HepG2 (cell line): Measurements from ENCODE around the gene TRIM8. TPM values are rescaled to one million over a fixed set of nuclear protein-coding genes. Genes with fewer than 3 reads are reported as not detected.
A peak's percentile ranks its signal among the peaks of the same experiment; 100 is the strongest.

ENCODE experiments used
- CREM ChIP-seq, 2 experiments: sonication (generic) in 1 of 2; formaldehyde crosslinking in 1 of 2; IDR thresholded peaks; 2 replicates each; pipeline versions ENCODE4 v1.4.0 to v1.6.1; 2016 to 2020; ENCODE audit warnings: antibody characterized with exemption in 1 of 2, mild to moderate bottlenecking in 1 of 2, missing genetic modification reagents in 1 of 2
- HMGA1 ChIP-seq: sonication (generic); formaldehyde crosslinking; conservative IDR thresholded peaks from 2 replicates; pipeline ENCODE4 v1.4.0; 2020; ENCODE audit warnings: missing genetic modification reagents
- NFIC ChIP-seq: IDR thresholded peaks from 2 replicates; pipeline ENCODE4 v1.6.1; 2012; ENCODE audit warnings: mild to moderate bottlenecking, low read length, inconsistent platforms
- SATB2 ChIP-seq: sonication (generic); formaldehyde crosslinking; IDR thresholded peaks from 2 replicates; pipeline ENCODE4 v1.5.0; 2020; ENCODE audit warnings: missing genetic modification reagents
- TAF1 ChIP-seq: sonication (generic); formaldehyde crosslinking; IDR thresholded peaks from 2 replicates; pipeline ENCODE4 v1.4.0; 2020; ENCODE audit warnings: missing genetic modification reagents
- ZBTB3 ChIP-seq: sonication (generic); formaldehyde crosslinking; IDR thresholded peaks from 2 replicates; pipeline ENCODE4 v1.4.0; 2020; ENCODE audit warnings: low read depth, mild to moderate bottlenecking, moderate library complexity, missing genetic modification reagents, borderline replicate concordance
- ZFYVE20 ChIP-seq: sonication (generic); formaldehyde crosslinking; IDR thresholded peaks from 2 replicates; pipeline ENCODE4 v1.8.0; 2023; ENCODE audit warnings: low read depth, mild to moderate bottlenecking, moderate library complexity, missing genetic modification reagents, borderline replicate concordance
- ZMYM4 ChIP-seq: sonication (generic); formaldehyde crosslinking; IDR thresholded peaks from 2 replicates; pipeline ENCODE4 v1.8.1; 2023; ENCODE audit warnings: mild to moderate bottlenecking, missing genetic modification reagents
- ZNF224 ChIP-seq: sonication (generic); formaldehyde crosslinking; IDR thresholded peaks from 2 replicates; pipeline ENCODE4 v1.5.0; 2020; ENCODE audit warnings: mild to moderate bottlenecking, missing genetic modification reagents
- polyA plus RNA-seq, 8 experiments: library from polyadenylated mRNA; depleted of rRNA in 3 of 8; stranded (reverse) in 7 of 8; unstranded in 1 of 8; fragments of >200 nt; fragmentation: Illumina TruSeq in 4 of 8; extraction: Trizol in 4 of 8; gene quantifications; 2 replicates each; pipeline versions ENCODE4 v1.2.1 to v1.2.3, GENCODE V29; 2011 to 2016; ENCODE audit warnings: low read depth in 4 of 8, missing spikeins in 1 of 8, mixed read lengths in 1 of 8; ENCODE audit not compliant: insufficient read depth in 1 of 8
- total RNA-seq, 5 experiments: library from RNA; depleted of rRNA; stranded (reverse); fragments of >200 nt; fragmentation: Illumina TruSeq; extraction: Trizol; gene quantifications; 2 replicates each; pipeline ENCODE4 v1.2.3, GENCODE V29; 2016; ENCODE audit warnings: low read depth in 1 of 5
- TF ChIP-seq, protein P1 (sequence below): sonication (generic); formaldehyde crosslinking; IDR thresholded peaks from 2 replicates; pipeline ENCODE4 v1.5.1; 2020; ENCODE audit warnings: mild to moderate bottlenecking, missing genetic modification reagents, moderate library complexity
- TF ChIP-seq, protein P2 (sequence below): sonication (generic); formaldehyde crosslinking; conservative IDR thresholded peaks from 2 replicates; pipeline ENCODE4 v1.8.0; 2022; ENCODE audit warnings: missing genetic modification reagents
- TF ChIP-seq, protein P3 (sequence below): sonication (generic); formaldehyde crosslinking; IDR thresholded peaks from 2 replicates; pipeline ENCODE4 v1.4.0; 2020; ENCODE audit warnings: missing genetic modification reagents
- TF ChIP-seq, protein P4 (sequence below): sonication (generic); formaldehyde crosslinking; IDR thresholded peaks from 2 replicates; pipeline ENCODE4 v1.5.0; 2020; ENCODE audit warnings: missing genetic modification reagents
- TF ChIP-seq, protein P5 (sequence below): IDR thresholded peaks from 2 replicates; pipeline ENCODE4 v1.6.1; 2016; ENCODE audit warnings: low read depth, borderline replicate concordance
- TF ChIP-seq, protein P6 (sequence below): IDR thresholded peaks from 2 replicates; pipeline ENCODE4 v1.6.1; 2016; ENCODE audit warnings: mild to moderate bottlenecking

The TRIM8 gene
- total and polyA plus RNA-seq, 2 of the 13 experiments (the other 11 are each of a cell fraction or from before 2014, with no cell fraction given) = 38.9 to 66.5 TPM

DNA sequence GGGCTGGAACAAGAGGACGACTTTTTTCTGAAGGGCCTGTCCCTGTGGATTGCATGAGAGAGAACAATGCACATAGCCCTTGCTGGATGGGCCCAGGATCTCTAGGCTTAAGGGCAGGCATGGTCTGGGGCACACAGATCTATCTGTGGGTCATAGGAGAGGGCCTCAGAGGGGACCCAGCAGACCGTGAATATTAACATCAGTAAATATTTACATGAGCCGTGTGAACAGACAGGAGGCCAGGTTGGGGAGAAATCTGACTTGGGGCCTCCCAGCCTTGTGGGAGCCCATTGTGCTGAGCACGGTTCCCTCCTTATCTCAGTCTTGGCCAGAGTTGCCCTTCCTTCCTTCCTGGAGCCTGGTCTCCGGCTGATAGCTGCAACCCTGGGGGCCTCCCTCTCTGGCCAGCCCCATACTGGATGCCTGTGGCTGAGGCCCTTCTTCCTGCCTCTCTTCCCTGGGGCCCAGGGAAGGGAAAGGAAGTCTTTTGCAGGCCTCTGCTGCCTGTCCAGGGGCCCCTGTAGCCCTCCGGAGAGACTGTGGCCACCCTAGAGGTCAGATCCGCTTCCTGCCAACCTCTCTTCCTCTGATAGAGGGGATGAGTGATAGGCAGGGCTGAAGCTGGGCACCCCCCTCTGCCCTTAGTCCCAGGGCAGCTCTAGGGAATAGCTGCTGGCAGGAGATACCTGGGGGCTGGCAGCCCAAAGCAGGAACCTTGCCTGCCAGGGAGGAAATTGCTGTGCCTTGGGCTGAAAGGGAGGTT is 44.5 kb upstream of the TRIM8 start (continued):
- TF ChIP-seq, protein P1, sequence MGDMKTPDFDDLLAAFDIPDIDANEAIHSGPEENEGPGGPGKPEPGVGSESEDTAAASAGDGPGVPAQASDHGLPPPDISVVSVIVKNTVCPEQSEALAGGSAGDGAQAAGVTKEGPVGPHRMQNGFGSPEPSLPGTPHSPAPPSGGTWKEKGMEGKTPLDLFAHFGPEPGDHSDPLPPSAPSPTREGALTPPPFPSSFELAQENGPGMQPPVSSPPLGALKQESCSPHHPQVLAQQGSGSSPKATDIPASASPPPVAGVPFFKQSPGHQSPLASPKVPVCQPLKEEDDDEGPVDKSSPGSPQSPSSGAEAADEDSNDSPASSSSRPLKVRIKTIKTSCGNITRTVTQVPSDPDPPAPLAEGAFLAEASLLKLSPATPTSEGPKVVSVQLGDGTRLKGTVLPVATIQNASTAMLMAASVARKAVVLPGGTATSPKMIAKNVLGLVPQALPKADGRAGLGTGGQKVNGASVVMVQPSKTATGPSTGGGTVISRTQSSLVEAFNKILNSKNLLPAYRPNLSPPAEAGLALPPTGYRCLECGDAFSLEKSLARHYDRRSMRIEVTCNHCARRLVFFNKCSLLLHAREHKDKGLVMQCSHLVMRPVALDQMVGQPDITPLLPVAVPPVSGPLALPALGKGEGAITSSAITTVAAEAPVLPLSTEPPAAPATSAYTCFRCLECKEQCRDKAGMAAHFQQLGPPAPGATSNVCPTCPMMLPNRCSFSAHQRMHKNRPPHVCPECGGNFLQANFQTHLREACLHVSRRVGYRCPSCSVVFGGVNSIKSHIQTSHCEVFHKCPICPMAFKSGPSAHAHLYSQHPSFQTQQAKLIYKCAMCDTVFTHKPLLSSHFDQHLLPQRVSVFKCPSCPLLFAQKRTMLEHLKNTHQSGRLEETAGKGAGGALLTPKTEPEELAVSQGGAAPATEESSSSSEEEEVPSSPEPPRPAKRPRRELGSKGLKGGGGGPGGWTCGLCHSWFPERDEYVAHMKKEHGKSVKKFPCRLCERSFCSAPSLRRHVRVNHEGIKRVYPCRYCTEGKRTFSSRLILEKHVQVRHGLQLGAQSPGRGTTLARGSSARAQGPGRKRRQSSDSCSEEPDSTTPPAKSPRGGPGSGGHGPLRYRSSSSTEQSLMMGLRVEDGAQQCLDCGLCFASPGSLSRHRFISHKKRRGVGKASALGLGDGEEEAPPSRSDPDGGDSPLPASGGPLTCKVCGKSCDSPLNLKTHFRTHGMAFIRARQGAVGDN = peak; percentile 96
- TF ChIP-seq HMGA1 (CRISPR knock-in tag) (no peak), NFIC (peak; percentile 82; the same call in 1 of the 2 replicates), CREM (IDR thresholded peaks at IDR 0.05) (peak; percentile 83), CREM (CRISPR knock-in tag; IDR thresholded peaks at IDR 0.05) (no peak), ZMYM4 (peak; percentile 55; the same call in 1 of the 2 replicates), ZBTB3 (no peak; the same call in 1 of the 2 replicates), SATB2 (CRISPR knock-in tag) (0 out of 2 replicates have a peak, but pooled peaks have one; percentile 58), ZNF224 (CRISPR knock-in tag) (no peak), TAF1 (peak; percentile 38; the same call in 1 of the 2 replicates), ZFYVE20 (CRISPR knock-in tag) (no peak)
- TF ChIP-seq, protein P2, sequence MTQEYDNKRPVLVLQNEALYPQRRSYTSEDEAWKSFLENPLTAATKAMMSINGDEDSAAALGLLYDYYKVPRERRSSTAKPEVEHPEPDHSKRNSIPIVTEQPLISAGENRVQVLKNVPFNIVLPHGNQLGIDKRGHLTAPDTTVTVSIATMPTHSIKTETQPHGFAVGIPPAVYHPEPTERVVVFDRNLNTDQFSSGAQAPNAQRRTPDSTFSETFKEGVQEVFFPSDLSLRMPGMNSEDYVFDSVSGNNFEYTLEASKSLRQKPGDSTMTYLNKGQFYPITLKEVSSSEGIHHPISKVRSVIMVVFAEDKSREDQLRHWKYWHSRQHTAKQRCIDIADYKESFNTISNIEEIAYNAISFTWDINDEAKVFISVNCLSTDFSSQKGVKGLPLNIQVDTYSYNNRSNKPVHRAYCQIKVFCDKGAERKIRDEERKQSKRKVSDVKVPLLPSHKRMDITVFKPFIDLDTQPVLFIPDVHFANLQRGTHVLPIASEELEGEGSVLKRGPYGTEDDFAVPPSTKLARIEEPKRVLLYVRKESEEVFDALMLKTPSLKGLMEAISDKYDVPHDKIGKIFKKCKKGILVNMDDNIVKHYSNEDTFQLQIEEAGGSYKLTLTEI = no peak
- TF ChIP-seq, protein P3, sequence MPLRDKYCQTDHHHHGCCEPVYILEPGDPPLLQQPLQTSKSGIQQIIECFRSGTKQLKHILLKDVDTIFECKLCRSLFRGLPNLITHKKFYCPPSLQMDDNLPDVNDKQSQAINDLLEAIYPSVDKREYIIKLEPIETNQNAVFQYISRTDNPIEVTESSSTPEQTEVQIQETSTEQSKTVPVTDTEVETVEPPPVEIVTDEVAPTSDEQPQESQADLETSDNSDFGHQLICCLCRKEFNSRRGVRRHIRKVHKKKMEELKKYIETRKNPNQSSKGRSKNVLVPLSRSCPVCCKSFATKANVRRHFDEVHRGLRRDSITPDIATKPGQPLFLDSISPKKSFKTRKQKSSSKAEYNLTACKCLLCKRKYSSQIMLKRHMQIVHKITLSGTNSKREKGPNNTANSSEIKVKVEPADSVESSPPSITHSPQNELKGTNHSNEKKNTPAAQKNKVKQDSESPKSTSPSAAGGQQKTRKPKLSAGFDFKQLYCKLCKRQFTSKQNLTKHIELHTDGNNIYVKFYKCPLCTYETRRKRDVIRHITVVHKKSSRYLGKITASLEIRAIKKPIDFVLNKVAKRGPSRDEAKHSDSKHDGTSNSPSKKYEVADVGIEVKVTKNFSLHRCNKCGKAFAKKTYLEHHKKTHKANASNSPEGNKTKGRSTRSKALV (CRISPR knock-in tag) = no peak
- TF ChIP-seq, protein P4, sequence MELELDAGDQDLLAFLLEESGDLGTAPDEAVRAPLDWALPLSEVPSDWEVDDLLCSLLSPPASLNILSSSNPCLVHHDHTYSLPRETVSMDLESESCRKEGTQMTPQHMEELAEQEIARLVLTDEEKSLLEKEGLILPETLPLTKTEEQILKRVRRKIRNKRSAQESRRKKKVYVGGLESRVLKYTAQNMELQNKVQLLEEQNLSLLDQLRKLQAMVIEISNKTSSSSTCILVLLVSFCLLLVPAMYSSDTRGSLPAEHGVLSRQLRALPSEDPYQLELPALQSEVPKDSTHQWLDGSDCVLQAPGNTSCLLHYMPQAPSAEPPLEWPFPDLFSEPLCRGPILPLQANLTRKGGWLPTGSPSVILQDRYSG = 0 out of 2 replicates have a peak, but pooled peaks have one; percentile 82
- TF ChIP-seq, protein P5, sequence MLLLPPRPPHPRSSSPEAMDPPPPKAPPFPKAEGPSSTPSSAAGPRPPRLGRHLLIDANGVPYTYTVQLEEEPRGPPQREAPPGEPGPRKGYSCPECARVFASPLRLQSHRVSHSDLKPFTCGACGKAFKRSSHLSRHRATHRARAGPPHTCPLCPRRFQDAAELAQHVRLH (CRISPR knock-in tag) = no peak; the same call in 1 of the 2 replicates
- TF ChIP-seq, protein P6, sequence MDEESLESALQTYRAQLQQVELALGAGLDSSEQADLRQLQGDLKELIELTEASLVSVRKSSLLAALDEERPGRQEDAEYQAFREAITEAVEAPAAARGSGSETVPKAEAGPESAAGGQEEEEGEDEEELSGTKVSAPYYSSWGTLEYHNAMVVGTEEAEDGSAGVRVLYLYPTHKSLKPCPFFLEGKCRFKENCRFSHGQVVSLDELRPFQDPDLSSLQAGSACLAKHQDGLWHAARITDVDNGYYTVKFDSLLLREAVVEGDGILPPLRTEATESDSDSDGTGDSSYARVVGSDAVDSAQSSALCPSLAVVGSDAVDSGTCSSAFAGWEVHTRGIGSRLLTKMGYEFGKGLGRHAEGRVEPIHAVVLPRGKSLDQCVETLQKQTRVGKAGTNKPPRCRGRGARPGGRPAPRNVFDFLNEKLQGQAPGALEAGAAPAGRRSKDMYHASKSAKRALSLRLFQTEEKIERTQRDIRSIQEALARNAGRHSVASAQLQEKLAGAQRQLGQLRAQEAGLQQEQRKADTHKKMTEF (CRISPR knock-in tag) = peak; percentile 86
